Measurements from ENCODE around the gene TMEM14A. TPM values are rescaled to one million over a fixed set of nuclear protein-coding genes. Genes with fewer than 3 reads are reported as not detected.

Gene TMEM14A
- total and polyA plus RNA-seq, 2 of the 8 experiments (the other 6 are each of a cell fraction or from before 2014, with no cell fraction given), result 11.1 to 11.2 TPM

DNA sequence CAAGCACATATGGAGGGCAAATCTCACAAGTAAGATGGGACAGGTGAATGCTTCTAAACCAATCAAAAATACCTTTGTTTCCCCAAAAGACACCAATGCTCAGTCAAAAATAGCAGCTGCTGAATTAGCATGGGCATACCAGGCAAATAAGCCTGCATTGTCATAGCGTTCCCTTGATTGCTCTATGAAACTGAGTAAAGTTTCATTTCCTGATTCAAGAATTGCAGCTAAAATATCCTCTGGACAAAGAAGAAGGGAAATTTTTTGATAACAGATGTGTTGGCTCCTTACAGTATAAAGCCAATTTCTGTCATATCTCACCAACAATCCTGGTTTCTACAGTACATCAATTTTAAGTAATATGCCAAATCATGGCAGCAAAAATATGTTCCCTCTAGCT is 3.3 kb upstream of the TMEM14A start:
- Histone ChIP-seq H2BK5ac (ENCODE audit: low read depth, low read length) (no peak overlapping the region), H3K56ac (replicated peaks; ENCODE audit: insufficient read length, low read depth, low read length) (no peak overlapping the region), H4K5ac (ENCODE audit: insufficient read length, low read depth, low read length) (no peak overlapping the region), H3K27me3 (replicated peaks in 1 of 4; ENCODE audit: control insufficient read depth in 3 of 4, extremely low read depth in 1 of 4, insufficient read depth in 3 of 4, low read length in 3 of 4) (peaks cover 0 to 10% (median 7%) of the 10 kb centered on the region in 4 experiments; a peak in 6 of 7 replicates), H3K27ac (ENCODE audit: low read depth, low read length) (no peak overlapping the region), H2BK15ac (ENCODE audit: low read length) (no peak overlapping the region), H2AK5ac (ENCODE audit: low read depth, low read length) (no peak overlapping the region), H3K4me3 (ENCODE audit: extremely low read depth in 1 of 4, insufficient read depth in 2 of 4, low read depth in 3 of 4, low read length in 4 of 4) (no peak overlapping the region), H3K9me3 (ENCODE audit: insufficient read depth in 2 of 2, low read depth in 1 of 2, low read length in 1 of 2) (no peaks in the 10 kb centered on the region), H2BK20ac (ENCODE audit: low read length) (no peak overlapping the region), H3K23me2 (ENCODE audit: low read depth, low read length) (peaks cover 18% of the 10 kb centered on the region; the same call in 1 of the 2 replicates), H3K4ac (replicated peaks; ENCODE audit: insufficient read length, low read depth, low read length) (no peak overlapping the region), H3K4me1 (replicated peaks in 1 of 4; ENCODE audit: control insufficient read depth in 3 of 4, insufficient read depth in 4 of 4, low read length in 3 of 4) (peaks cover 2 to 20% (median 7%) of the 10 kb centered on the region in 4 experiments; a peak in 6 of 7 replicates), H3K14ac (ENCODE audit: insufficient read length) (no peak overlapping the region), H3K79me1 (ENCODE audit: low read depth, low read length) (no peaks in the 10 kb centered on the region), H2AFZ (ENCODE audit: low read length) (no peak overlapping the region), H2BK120ac (replicated peaks; ENCODE audit: low read depth, low read length) (no peak overlapping the region), H3K79me2 (ENCODE audit: control insufficient read depth in 1 of 2, insufficient read depth in 2 of 2, low read length in 2 of 2) (peaks cover 0 to 6% of the 10 kb centered on the region in 2 experiments; a peak in 1 of 4 replicates), H2BK12ac (ENCODE audit: low read depth, low read length) (no peak overlapping the region), H4K20me1 (replicated peaks in 1 of 2; ENCODE audit: control insufficient read depth in 1 of 2, insufficient read depth in 2 of 2, low read length in 2 of 2) (no peaks in the 10 kb centered on the region), H3K23ac (ENCODE audit: insufficient read length) (no peak overlapping the region), H3K4me2 (ENCODE audit: insufficient read depth in 1 of 2, low read depth in 2 of 2, low read length in 2 of 2) (no peak overlapping the region), H4K91ac (replicated peaks; ENCODE audit: insufficient read length, low read length) (no peak overlapping the region), H3K18ac (ENCODE audit: extremely low read depth, low read length) (no peak overlapping the region), H4K8ac (ENCODE audit: extremely low read depth, insufficient read depth, low read length) (no peak overlapping the region), H3K9ac (replicated peaks in 1 of 4; ENCODE audit: extremely low read depth in 1 of 4, low read depth in 3 of 4, low read length in 3 of 4) (no peak overlapping the region), H3K36me3 (ENCODE audit: control insufficient read depth in 2 of 4, insufficient read depth in 4 of 4, low read length in 3 of 4) (peaks cover 0 to 2% (median 0%) of the 10 kb centered on the region in 4 experiments; a peak in 1 of 8 replicates)
- POLR2A ChIA-PET (ENCODE audit: partially characterized antibody), result no interaction called here
- FAIRE-seq, result no peak
- CTCF ChIA-PET (ENCODE audit: partially characterized antibody), result no interaction called here
- 81% methylated on average over 1 of the region's 1 CpG; no CpG with 5 or more reads in 1 of the 2 experiments for WGBS, 2 experiments (ENCODE audit: extremely low coverage in 1 of 2, insufficient coverage in 1 of 2, insufficient read length in 1 of 2, insufficient replicate concordance in 2 of 2, low coverage in 1 of 2, low lambda C conversion rate in 2 of 2, missing lambda C conversion rate in 1 of 2)
- no peak for DNase-seq (ENCODE audit: low read depth in 1 of 2, low spot score in 2 of 2)
- TF ChIP-seq JUN (IDR thresholded peaks at IDR 0.05; ENCODE audit: low read depth, low read length) (no peak), SIRT6 (IDR thresholded peaks at IDR 0.05; ENCODE audit: low read length) (no peak), CHD1 (IDR thresholded peaks at IDR 0.05; ENCODE audit: low read depth, low read length) (no peak), KDM1A (IDR thresholded peaks at IDR 0.05; ENCODE audit: borderline replicate concordance, low read length) (no peak), CBX5 (IDR thresholded peaks at IDR 0.05; ENCODE audit: low read depth, low read length) (no peak), TBP (IDR thresholded peaks at IDR 0.05; ENCODE audit: low read depth, low read length) (no peak), CREB1 (IDR thresholded peaks at IDR 0.05) (no peak), BCL11A (IDR thresholded peaks at IDR 0.05; ENCODE audit: low read depth in 2 of 2, low read length in 2 of 2) (no peak), EGR1 (IDR thresholded peaks at IDR 0.05; ENCODE audit: borderline replicate concordance, low read depth, low read length) (no peak), NANOG (IDR thresholded peaks at IDR 0.05; ENCODE audit: insufficient read depth, low read depth, low read length, poor library complexity, severe bottlenecking) (no peak), RAD21 (IDR thresholded peaks at IDR 0.05 in 1 of 2, conservative IDR thresholded peaks at IDR 0.05 in 1 of 2; ENCODE audit: low read depth in 2 of 2, low read length in 2 of 2) (no peak), CTBP2 (IDR thresholded peaks at IDR 0.05; ENCODE audit: borderline replicate concordance, insufficient read depth, insufficient read length, low read length) (no peak)
- TF ChIP-seq, protein P1, sequence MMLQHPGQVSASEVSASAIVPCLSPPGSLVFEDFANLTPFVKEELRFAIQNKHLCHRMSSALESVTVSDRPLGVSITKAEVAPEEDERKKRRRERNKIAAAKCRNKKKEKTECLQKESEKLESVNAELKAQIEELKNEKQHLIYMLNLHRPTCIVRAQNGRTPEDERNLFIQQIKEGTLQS (IDR thresholded peaks at IDR 0.05; ENCODE audit: insufficient read depth, low read depth, low read length), result no peak
